HepG2 (cell line): ENCODE measurements around the gene GHSR. TPM values are rescaled to one million over a fixed set of nuclear protein-coding genes. Genes with fewer than 3 reads are reported as not detected.

ENCODE experiments used
- BCL3 ChIP-seq: sonication (generic); formaldehyde crosslinking; IDR thresholded peaks from 2 replicates; pipeline ENCODE4 v1.5.1; 2020; ENCODE audit warnings: mild to moderate bottlenecking, missing genetic modification reagents, moderate library complexity
- BORCS8-MEF2B ChIP-seq: sonication (generic); formaldehyde crosslinking; IDR thresholded peaks from 2 replicates; pipeline ENCODE4 v1.8.0; 2022; ENCODE audit warnings: mild to moderate bottlenecking, missing genetic modification reagents
- BRD4 ChIP-seq: sonication (generic); formaldehyde crosslinking; IDR thresholded peaks from 2 replicates; pipeline ENCODE4 v1.4.0; 2020; ENCODE audit warnings: missing genetic modification reagents
- DNMT1 ChIP-seq: sonication (generic); formaldehyde crosslinking; IDR thresholded peaks from 2 replicates; pipeline ENCODE4 v1.5.1; 2020; ENCODE audit warnings: mild to moderate bottlenecking, missing genetic modification reagents
- EEA1 ChIP-seq: sonication (generic); formaldehyde crosslinking; IDR thresholded peaks from 2 replicates; pipeline ENCODE4 v1.5.1; 2020; ENCODE audit warnings: mild to moderate bottlenecking, missing genetic modification reagents, borderline replicate concordance
- ERF ChIP-seq: IDR thresholded peaks from 2 replicates; pipeline ENCODE4 v1.6.1; 2018; ENCODE audit warnings: missing biosample characterization, missing genetic modification reagents
- HDAC2 ChIP-seq: sonication (generic); formaldehyde crosslinking; IDR thresholded peaks from 2 replicates; pipeline ENCODE4 v1.4.0; 2020; ENCODE audit warnings: missing genetic modification reagents
- HIC2 ChIP-seq: sonication (generic); formaldehyde crosslinking; IDR thresholded peaks from 2 replicates; pipeline ENCODE4 v1.9.0; 2022; ENCODE audit warnings: low read depth, missing genetic modification reagents
- MIER3 ChIP-seq: IDR thresholded peaks from 2 replicates; pipeline ENCODE4 v1.6.1; 2016; ENCODE audit warnings: missing compliant biosample characterization, borderline replicate concordance
- MXD3 ChIP-seq: IDR thresholded peaks from 2 replicates; pipeline ENCODE4 v1.6.1; 2016; ENCODE audit warnings: mild to moderate bottlenecking, missing biosample characterization, missing genetic modification reagents
- PATZ1 ChIP-seq: sonication (generic); formaldehyde crosslinking; IDR thresholded peaks from 2 replicates; pipeline ENCODE4 v1.4.0; 2020; ENCODE audit warnings: missing genetic modification reagents
- REST ChIP-seq, 2 experiments: IDR thresholded peaks; 2 replicates each; pipeline ENCODE4 v1.6.1; 2011 to 2012; ENCODE audit warnings: low read length in 2 of 2, borderline replicate concordance in 1 of 2, low read depth in 1 of 2, mild to moderate bottlenecking in 1 of 2, moderate library complexity in 1 of 2
- WIZ ChIP-seq: sonication (generic); formaldehyde crosslinking; IDR thresholded peaks from 2 replicates; pipeline ENCODE4 v1.5.1; 2020; ENCODE audit warnings: mild to moderate bottlenecking, missing genetic modification reagents
- ZNF232 ChIP-seq: sonication (generic); formaldehyde crosslinking; IDR thresholded peaks from 2 replicates; pipeline ENCODE4 v1.4.0; 2020; ENCODE audit warnings: missing genetic modification reagents, borderline replicate concordance
- ZNF280B ChIP-seq: sonication (generic); formaldehyde crosslinking; IDR thresholded peaks from 2 replicates; pipeline ENCODE4 v1.5.0; 2020; ENCODE audit warnings: missing genetic modification reagents, mild to moderate bottlenecking, borderline replicate concordance
- ZNF740 ChIP-seq: sonication (generic); formaldehyde crosslinking; IDR thresholded peaks from 2 replicates; pipeline ENCODE4 v1.4.0; 2020; ENCODE audit warnings: missing genetic modification reagents
- ZNF790 ChIP-seq: sonication (generic); formaldehyde crosslinking; IDR thresholded peaks from 2 replicates; pipeline ENCODE4 v1.8.0; 2022; ENCODE audit warnings: missing genetic modification reagents, mild to moderate bottlenecking, borderline replicate concordance
- polyA plus RNA-seq, 8 experiments: library from polyadenylated mRNA; depleted of rRNA in 3 of 8; stranded (reverse) in 7 of 8; unstranded in 1 of 8; fragments of >200 nt; fragmentation: Illumina TruSeq in 4 of 8; extraction: Trizol in 4 of 8; gene quantifications; 2 replicates each; pipeline versions ENCODE4 v1.2.1 to v1.2.3, GENCODE V29; 2011 to 2016; ENCODE audit warnings: low read depth in 4 of 8, missing spikeins in 1 of 8, mixed read lengths in 1 of 8; ENCODE audit not compliant: insufficient read depth in 1 of 8
- total RNA-seq, 5 experiments: library from RNA; depleted of rRNA; stranded (reverse); fragments of >200 nt; fragmentation: Illumina TruSeq; extraction: Trizol; gene quantifications; 2 replicates each; pipeline ENCODE4 v1.2.3, GENCODE V29; 2016; ENCODE audit warnings: low read depth in 1 of 5

GHSR gene
- total and polyA plus RNA-seq, 2 of the 13 experiments (the other 11 are each of a cell fraction or from before 2014, with no cell fraction given) = not detected

- TF ChIP-seq WIZ = peak; percentile 92
- no peak for TF ChIP-seq DNMT1
- peak; percentile 58; the same call in 1 of the 2 replicates for TF ChIP-seq MXD3 (CRISPR knock-in tag)
- TF ChIP-seq ZNF232 (CRISPR knock-in tag) = peak; percentile 32; the same call in 1 of the 2 replicates
- 0 out of 2 replicates have a peak, but pooled peaks have one; percentile 39 for TF ChIP-seq ZNF790 (CRISPR knock-in tag)
- peak; percentile 28; the same call in 1 of the 2 replicates for TF ChIP-seq BCL3 (CRISPR knock-in tag)
- no peak for TF ChIP-seq ZNF740 (CRISPR knock-in tag)
- TF ChIP-seq ZNF280B (CRISPR knock-in tag) = 0 out of 2 replicates have a peak, but pooled peaks have one; percentile 58
- TF ChIP-seq REST (IDR thresholded peaks at IDR 0.05; ENCODE audit: borderline replicate concordance in 1 of 2, low read depth in 1 of 2, low read length in 2 of 2) = peak; percentile 96 to 97
- peak; percentile 67; the same call in 1 of the 2 replicates for TF ChIP-seq BORCS8-MEF2B
- TF ChIP-seq HIC2 = no peak
- TF ChIP-seq BRD4 (CRISPR knock-in tag) = no peak
- 0 out of 2 replicates have a peak, but pooled peaks have one; percentile 27 for TF ChIP-seq EEA1 (CRISPR knock-in tag)
- TF ChIP-seq MIER3 (CRISPR knock-in tag) = no peak
- TF ChIP-seq ERF (CRISPR knock-in tag) = 0 out of 2 replicates have a peak, but pooled peaks have one; percentile 41
- TF ChIP-seq HDAC2 (CRISPR knock-in tag) = no peak
- TF ChIP-seq PATZ1 (CRISPR knock-in tag) = no peak
Observed at GRCh38 chr3:172449466-172450149, 1.4 kb upstream of the GHSR start (continued).
